PFSK-1 (cell line): ENCODE data around the gene PRPF18.

Experiments
- FOXP2 ChIP-seq: optimal IDR thresholded peaks from 2 replicates; pipeline ENCODE3; 2011; ENCODE audit warnings: borderline replicate concordance, control low read depth, inconsistent platforms; ENCODE audit not compliant: insufficient read depth; ENCODE audit errors: extremely low read length, extremely low read depth
- POLR2AphosphoS5 ChIP-seq: IDR thresholded peaks from 2 replicates; pipeline ENCODE4 v1.6.1; 2012; ENCODE audit warnings: low read depth, mild to moderate bottlenecking, control low read depth, low read length, moderate library complexity
- SIN3A ChIP-seq: IDR thresholded peaks from 2 replicates; pipeline ENCODE4 v1.6.1; 2012; ENCODE audit warnings: mild to moderate bottlenecking, low read length, moderate library complexity, borderline replicate concordance; ENCODE audit not compliant: insufficient read depth
- TAF1 ChIP-seq: IDR thresholded peaks from 2 replicates; pipeline ENCODE4 v1.6.1; 2012; ENCODE audit warnings: low read length, control low read depth, borderline replicate concordance; ENCODE audit not compliant: insufficient read depth
- TF ChIP-seq, protein P1 (sequence below), 2 experiments: IDR thresholded peaks; 2 replicates each; pipeline versions ENCODE4 v1.6.1 to v1.8.0; 2011 to 2012; ENCODE audit warnings: low read depth in 2 of 2, low read length in 2 of 2, control low read depth in 1 of 2, inconsistent platforms in 1 of 2, mild to moderate bottlenecking in 1 of 2, moderate library complexity in 1 of 2; ENCODE audit not compliant: insufficient read depth in 1 of 2

Gene PRPF18

DNA sequence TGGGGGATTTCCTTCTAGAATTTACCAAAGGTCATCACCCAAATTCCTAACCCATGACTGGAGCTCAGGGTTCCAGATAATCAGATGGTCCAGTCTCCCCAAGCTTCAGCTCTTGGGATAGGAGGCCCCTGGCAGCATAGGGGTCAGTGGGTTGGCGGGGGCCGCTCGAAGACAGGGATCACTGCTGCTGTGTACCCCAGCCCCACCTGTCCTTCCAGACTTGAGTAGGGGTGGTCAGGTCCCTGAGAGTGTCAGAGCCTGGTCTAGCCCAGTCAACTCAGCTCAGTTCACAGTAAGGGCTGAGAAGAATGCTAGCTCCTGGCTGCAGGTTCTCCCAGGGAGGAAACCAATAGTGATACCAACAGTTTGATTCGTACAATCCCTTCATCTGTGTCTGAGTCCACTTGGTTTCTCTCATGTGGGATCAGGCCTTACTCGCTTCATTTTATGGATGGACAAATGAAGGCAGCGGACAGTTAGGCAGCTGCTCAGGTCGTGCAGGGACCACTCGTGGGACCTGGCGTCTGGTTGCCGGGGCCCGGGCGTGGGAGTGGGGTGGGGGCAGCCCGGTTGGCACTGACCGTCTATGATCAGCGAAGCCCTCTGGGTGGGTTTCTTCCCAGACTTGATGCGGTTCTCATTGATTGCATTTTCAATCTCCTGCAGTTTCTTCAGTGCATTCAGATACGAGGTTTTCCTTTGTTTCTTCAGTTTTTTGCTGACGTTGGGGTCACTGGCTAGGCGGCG lies 78.9 kb downstream of the PRPF18 start:
- TF ChIP-seq, protein P1, sequence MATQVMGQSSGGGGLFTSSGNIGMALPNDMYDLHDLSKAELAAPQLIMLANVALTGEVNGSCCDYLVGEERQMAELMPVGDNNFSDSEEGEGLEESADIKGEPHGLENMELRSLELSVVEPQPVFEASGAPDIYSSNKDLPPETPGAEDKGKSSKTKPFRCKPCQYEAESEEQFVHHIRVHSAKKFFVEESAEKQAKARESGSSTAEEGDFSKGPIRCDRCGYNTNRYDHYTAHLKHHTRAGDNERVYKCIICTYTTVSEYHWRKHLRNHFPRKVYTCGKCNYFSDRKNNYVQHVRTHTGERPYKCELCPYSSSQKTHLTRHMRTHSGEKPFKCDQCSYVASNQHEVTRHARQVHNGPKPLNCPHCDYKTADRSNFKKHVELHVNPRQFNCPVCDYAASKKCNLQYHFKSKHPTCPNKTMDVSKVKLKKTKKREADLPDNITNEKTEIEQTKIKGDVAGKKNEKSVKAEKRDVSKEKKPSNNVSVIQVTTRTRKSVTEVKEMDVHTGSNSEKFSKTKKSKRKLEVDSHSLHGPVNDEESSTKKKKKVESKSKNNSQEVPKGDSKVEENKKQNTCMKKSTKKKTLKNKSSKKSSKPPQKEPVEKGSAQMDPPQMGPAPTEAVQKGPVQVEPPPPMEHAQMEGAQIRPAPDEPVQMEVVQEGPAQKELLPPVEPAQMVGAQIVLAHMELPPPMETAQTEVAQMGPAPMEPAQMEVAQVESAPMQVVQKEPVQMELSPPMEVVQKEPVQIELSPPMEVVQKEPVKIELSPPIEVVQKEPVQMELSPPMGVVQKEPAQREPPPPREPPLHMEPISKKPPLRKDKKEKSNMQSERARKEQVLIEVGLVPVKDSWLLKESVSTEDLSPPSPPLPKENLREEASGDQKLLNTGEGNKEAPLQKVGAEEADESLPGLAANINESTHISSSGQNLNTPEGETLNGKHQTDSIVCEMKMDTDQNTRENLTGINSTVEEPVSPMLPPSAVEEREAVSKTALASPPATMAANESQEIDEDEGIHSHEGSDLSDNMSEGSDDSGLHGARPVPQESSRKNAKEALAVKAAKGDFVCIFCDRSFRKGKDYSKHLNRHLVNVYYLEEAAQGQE (IDR thresholded peaks at IDR 0.05; ENCODE audit: insufficient read depth in 1 of 2, low read depth in 2 of 2, low read length in 2 of 2), result no peak
- TF ChIP-seq FOXP2, result no peak
- no peak for TF ChIP-seq POLR2AphosphoS5
- TF ChIP-seq SIN3A, result no peak
- TF ChIP-seq TAF1, result no peak

- TF ChIP-seq, protein P1 (IDR thresholded peaks at IDR 0.05; ENCODE audit: insufficient read depth in 1 of 2, low read depth in 2 of 2, low read length in 2 of 2), result no peak
- no peak for TF ChIP-seq POLR2AphosphoS5
- TF ChIP-seq TAF1, result no peak
- no peak for TF ChIP-seq FOXP2
- TF ChIP-seq SIN3A, result no peak
Observed at GRCh38 chr10:13668126-13668525, 81.4 kb downstream of the PRPF18 start.

DNA sequence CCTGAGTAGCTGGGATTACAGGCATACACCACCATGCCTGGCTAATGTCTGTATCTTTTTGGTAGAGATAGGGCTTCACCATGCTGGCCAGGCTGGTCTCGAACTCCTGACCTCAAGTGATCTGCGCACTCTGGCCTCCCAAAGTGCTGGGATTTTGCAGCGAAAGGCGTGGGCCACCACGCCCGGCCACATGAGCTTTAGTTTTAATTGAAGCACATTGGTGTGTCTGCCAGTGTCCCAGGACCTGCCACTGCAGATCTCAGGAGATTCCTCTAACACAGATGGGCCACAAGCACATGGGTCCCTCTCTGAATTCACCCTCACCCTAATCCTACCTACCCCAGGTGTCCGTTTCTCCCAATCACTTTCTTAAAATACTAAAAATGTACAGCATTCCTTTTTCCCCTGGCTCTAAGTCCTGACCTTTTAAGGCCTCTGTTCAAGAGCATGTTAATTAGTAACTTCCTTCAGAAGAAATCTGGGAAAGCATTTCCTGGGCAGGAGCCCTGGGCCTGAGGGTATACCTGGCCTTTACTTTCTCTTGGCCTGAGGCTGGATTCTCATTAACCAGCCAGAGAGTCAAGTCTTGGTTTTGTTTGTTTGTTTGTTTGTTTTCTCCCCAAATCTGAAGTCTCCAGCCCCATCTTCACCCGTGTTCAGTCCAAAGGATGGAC lies 82.6 kb downstream of the PRPF18 start:
- no peak for TF ChIP-seq TAF1
- TF ChIP-seq POLR2AphosphoS5, result no peak
- no peak for TF ChIP-seq FOXP2
- TF ChIP-seq, protein P1 (IDR thresholded peaks at IDR 0.05; ENCODE audit: insufficient read depth in 1 of 2, low read depth in 2 of 2, low read length in 2 of 2), result no peak
- TF ChIP-seq SIN3A, result no peak

DNA sequence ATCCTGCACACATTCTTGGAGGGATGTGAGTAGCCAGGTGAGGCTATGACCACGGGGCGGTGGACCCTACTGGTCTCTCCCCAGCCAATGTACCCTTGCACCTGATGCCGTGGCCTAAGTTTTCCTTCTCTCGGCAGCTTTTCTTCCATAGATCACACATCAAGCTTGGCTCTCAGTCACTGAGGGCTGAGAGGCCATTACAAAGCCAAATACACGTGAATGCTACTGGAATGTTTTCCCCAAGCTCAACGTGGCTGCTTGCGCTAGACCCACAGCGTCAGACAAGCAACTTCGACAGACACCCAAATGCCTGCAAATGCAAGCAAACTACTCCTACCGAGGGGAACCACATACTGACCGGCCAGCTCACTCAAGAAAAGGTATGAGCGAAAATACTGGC lies 83.1 kb downstream of the PRPF18 start:
- no peak for TF ChIP-seq SIN3A
- no peak for TF ChIP-seq FOXP2
- no peak for TF ChIP-seq POLR2AphosphoS5

- TF ChIP-seq TAF1, result no peak
- no peak for TF ChIP-seq SIN3A
- no peak for TF ChIP-seq FOXP2
- TF ChIP-seq, protein P1 (IDR thresholded peaks at IDR 0.05; ENCODE audit: insufficient read depth in 1 of 2, low read depth in 2 of 2, low read length in 2 of 2), result no peak
- TF ChIP-seq POLR2AphosphoS5, result no peak
Observed at GRCh38 chr10:13670311-13670710, 83.5 kb downstream of the PRPF18 start.
